Spleen (tissue), 7 donors: ENCODE data around the gene ITGBL1.

ENCODE experiments used
- POLR2A ChIP-seq, 3 donors: fragments of 450-650 bp; IDR thresholded peaks; one replicate each; pipeline ENCODE4 v1.5.1; 2017; ENCODE audit warnings: antibody characterized with exemption in 3 of 3, mild to moderate bottlenecking in 1 of 3
- TF ChIP-seq, protein P1 (sequence below), 11 experiments: fragments of 200-600 bp in 7 of 11; fragments of 450-650 bp in 4 of 11; sonication (generic) in 4 of 11; IDR thresholded peaks in 8 of 11; conservative IDR thresholded peaks in 3 of 11; 1 replicate in 7 of 11; 2 replicates in 4 of 11; pipeline versions ENCODE4 v1.4.0 to v1.8.0; 2016 to 2021; ENCODE audit warnings: antibody characterized with exemption in 11 of 11, inconsistent platforms in 4 of 11, mild to moderate bottlenecking in 1 of 11
- donor health status: DM: no; HTN: no; CAD: no; lungs with moderate emphysema.
- donor health status: DM: no; HTN: no; CAD: no.
- donor health status: DM: no; HTN: no; CAD: no.

DNA sequence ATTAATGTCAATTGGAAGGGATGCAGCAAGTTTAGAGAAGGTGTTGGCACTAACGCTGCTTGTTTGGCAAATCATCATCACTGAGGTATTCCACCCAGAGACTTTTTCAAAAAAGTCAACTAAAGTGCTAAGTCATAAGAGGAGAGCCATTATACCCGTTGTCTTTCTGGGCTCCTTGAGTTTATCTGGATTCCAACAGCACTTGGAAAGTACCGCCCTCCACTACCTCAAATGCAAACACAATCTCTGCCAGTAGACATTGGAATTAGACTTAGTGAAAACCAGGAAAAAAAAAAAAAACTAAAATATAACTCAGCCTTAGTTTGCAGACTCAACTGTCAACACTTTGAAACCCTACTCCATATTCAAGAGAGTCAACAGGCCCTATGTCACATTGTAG, 266.0 kb downstream of the ITGBL1 start:
- TF ChIP-seq POLR2A (IDR thresholded peaks at IDR 0.05), result no peak
- TF ChIP-seq, protein P1, sequence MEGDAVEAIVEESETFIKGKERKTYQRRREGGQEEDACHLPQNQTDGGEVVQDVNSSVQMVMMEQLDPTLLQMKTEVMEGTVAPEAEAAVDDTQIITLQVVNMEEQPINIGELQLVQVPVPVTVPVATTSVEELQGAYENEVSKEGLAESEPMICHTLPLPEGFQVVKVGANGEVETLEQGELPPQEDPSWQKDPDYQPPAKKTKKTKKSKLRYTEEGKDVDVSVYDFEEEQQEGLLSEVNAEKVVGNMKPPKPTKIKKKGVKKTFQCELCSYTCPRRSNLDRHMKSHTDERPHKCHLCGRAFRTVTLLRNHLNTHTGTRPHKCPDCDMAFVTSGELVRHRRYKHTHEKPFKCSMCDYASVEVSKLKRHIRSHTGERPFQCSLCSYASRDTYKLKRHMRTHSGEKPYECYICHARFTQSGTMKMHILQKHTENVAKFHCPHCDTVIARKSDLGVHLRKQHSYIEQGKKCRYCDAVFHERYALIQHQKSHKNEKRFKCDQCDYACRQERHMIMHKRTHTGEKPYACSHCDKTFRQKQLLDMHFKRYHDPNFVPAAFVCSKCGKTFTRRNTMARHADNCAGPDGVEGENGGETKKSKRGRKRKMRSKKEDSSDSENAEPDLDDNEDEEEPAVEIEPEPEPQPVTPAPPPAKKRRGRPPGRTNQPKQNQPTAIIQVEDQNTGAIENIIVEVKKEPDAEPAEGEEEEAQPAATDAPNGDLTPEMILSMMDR (IDR thresholded peaks at IDR 0.05 in 8 of 11, conservative IDR thresholded peaks at IDR 0.05 in 3 of 11), result no peak
